ENCODE data around the gene ALDH4A1. TPM values are rescaled to one million over a fixed set of nuclear protein-coding genes. Genes with fewer than 3 reads are reported as not detected.
A peak's percentile ranks its signal among the peaks of the same experiment; 100 is the strongest.

ALDH4A1 gene
- total and polyA plus RNA-seq, 10 of the 15 experiments (the other 5 are each of a cell fraction or from before 2014, with no cell fraction given) = 0.06 to 25.5 (median 13.0) TPM

- TF ChIP-seq SMARCA5 (IDR thresholded peaks at IDR 0.05) (peak; percentile 89; the same call in 1 of the 2 replicates), ZBTB40 (IDR thresholded peaks at IDR 0.05; ENCODE audit: borderline replicate concordance) (no peak), HSF1 (IDR thresholded peaks at IDR 0.05; ENCODE audit: low read depth, low read length) (no peak), SKIL (IDR thresholded peaks at IDR 0.05; ENCODE audit: low read depth, poor library complexity, severe bottlenecking) (no peak), SIN3A (IDR thresholded peaks at IDR 0.05; ENCODE audit: low read depth, low read length) (no peak), CBFB (IDR thresholded peaks at IDR 0.05; ENCODE audit: low read depth) (no peak), MYB (IDR thresholded peaks at IDR 0.05; ENCODE audit: borderline replicate concordance, low read depth, low read length) (no peak), YY1 (IDR thresholded peaks at IDR 0.05; ENCODE audit: low read depth, low read length) (peak; percentile 71; the same call in 1 of the 2 replicates), CHD2 (IDR thresholded peaks at IDR 0.05; ENCODE audit: borderline replicate concordance, low read depth, low read length) (0 out of 2 replicates have a peak, but pooled peaks have one; percentile 42), IKZF1 (conservative IDR thresholded peaks at IDR 0.05) (peak; percentile 57), BACH1 (IDR thresholded peaks at IDR 0.05; ENCODE audit: borderline replicate concordance) (no peak), ZNF24 (IDR thresholded peaks at IDR 0.05) (no peak), EED (IDR thresholded peaks at IDR 0.05; ENCODE audit: low read depth) (0 out of 2 replicates have a peak, but pooled peaks have one; percentile 26), NFIC (IDR thresholded peaks at IDR 0.05; ENCODE audit: low read depth, low read length) (no peak), ZNF592 (IDR thresholded peaks at IDR 0.05) (peak; percentile 79; the same call in 1 of the 2 replicates), CHD1 (IDR thresholded peaks at IDR 0.05; ENCODE audit: low read depth, low read length) (no peak), BRCA1 (IDR thresholded peaks at IDR 0.05; ENCODE audit: low read depth, low read length) (no peak)
Observed at GRCh38 chr1:18913065-18913835, 10.9 kb upstream of the ALDH4A1 start (continued).
